ENCODE measurements around the gene ADPRHL1.
A peak's percentile ranks its signal among the peaks of the same experiment; 100 is the strongest.

Gene ADPRHL1

GRCh38 chr13:113458253-113459065, 5.2 kb upstream of the ADPRHL1 start:
- TF ChIP-seq ZBTB7A (IDR thresholded peaks at IDR 0.05; ENCODE audit: low read depth) (peak; percentile 37; the same call in 1 of the 2 replicates), CREB1 (IDR thresholded peaks at IDR 0.05; ENCODE audit: low read depth) (no peak), RAD21 (IDR thresholded peaks at IDR 0.05; ENCODE audit: low read depth) (peak; percentile 34; the same call in 1 of the 2 replicates), FOXM1 (IDR thresholded peaks at IDR 0.05; ENCODE audit: borderline replicate concordance, low read depth) (no peak), TEAD4 (IDR thresholded peaks at IDR 0.05) (no peak)
- TF ChIP-seq, protein P1, sequence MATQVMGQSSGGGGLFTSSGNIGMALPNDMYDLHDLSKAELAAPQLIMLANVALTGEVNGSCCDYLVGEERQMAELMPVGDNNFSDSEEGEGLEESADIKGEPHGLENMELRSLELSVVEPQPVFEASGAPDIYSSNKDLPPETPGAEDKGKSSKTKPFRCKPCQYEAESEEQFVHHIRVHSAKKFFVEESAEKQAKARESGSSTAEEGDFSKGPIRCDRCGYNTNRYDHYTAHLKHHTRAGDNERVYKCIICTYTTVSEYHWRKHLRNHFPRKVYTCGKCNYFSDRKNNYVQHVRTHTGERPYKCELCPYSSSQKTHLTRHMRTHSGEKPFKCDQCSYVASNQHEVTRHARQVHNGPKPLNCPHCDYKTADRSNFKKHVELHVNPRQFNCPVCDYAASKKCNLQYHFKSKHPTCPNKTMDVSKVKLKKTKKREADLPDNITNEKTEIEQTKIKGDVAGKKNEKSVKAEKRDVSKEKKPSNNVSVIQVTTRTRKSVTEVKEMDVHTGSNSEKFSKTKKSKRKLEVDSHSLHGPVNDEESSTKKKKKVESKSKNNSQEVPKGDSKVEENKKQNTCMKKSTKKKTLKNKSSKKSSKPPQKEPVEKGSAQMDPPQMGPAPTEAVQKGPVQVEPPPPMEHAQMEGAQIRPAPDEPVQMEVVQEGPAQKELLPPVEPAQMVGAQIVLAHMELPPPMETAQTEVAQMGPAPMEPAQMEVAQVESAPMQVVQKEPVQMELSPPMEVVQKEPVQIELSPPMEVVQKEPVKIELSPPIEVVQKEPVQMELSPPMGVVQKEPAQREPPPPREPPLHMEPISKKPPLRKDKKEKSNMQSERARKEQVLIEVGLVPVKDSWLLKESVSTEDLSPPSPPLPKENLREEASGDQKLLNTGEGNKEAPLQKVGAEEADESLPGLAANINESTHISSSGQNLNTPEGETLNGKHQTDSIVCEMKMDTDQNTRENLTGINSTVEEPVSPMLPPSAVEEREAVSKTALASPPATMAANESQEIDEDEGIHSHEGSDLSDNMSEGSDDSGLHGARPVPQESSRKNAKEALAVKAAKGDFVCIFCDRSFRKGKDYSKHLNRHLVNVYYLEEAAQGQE (IDR thresholded peaks at IDR 0.05; ENCODE audit: low read depth), result no peak
- TF ChIP-seq, protein P2, sequence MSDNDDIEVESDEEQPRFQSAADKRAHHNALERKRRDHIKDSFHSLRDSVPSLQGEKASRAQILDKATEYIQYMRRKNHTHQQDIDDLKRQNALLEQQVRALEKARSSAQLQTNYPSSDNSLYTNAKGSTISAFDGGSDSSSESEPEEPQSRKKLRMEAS (IDR thresholded peaks at IDR 0.05), result 0 out of 2 replicates have a peak, but pooled peaks have one; percentile 18

DNA sequence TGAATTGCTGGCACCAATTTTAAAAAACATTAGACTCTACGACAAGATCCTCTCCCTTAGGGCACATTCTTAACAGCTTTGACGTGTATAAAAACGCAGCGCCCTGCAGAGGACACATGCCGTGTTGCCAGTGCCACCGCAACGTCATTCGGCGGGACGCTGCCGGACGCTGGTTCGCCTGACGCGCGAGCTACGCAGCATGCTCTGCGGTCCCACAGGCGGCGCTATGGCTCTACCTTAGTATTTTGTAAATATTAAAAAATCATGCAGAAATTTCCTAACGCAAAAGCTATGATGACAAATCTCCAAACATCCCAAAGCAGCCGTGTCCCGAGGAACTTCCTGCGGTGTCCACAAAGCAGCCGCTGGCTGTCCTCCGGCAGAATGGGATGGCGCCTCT, 4.2 kb upstream of the ADPRHL1 start:
- TF ChIP-seq EP300 (IDR thresholded peaks at IDR 0.05; ENCODE audit: borderline replicate concordance) (no peak), CEBPB (IDR thresholded peaks at IDR 0.05) (no peak), TAF1 (IDR thresholded peaks at IDR 0.05; ENCODE audit: low read depth) (no peak), ZBTB7A (IDR thresholded peaks at IDR 0.05; ENCODE audit: low read depth) (no peak), TEAD4 (IDR thresholded peaks at IDR 0.05) (no peak), CREB1 (IDR thresholded peaks at IDR 0.05; ENCODE audit: low read depth) (no peak), NFIC (IDR thresholded peaks at IDR 0.05) (no peak), EGR1 (IDR thresholded peaks at IDR 0.05) (no peak), TCF12 (IDR thresholded peaks at IDR 0.05; ENCODE audit: low read depth) (no peak)
- TF ChIP-seq, protein P1 (IDR thresholded peaks at IDR 0.05; ENCODE audit: low read depth), result no peak
- TF ChIP-seq, protein P3, sequence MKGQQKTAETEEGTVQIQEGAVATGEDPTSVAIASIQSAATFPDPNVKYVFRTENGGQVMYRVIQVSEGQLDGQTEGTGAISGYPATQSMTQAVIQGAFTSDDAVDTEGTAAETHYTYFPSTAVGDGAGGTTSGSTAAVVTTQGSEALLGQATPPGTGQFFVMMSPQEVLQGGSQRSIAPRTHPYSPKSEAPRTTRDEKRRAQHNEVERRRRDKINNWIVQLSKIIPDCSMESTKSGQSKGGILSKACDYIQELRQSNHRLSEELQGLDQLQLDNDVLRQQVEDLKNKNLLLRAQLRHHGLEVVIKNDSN (IDR thresholded peaks at IDR 0.05), result no peak
- TF ChIP-seq, protein P2 (IDR thresholded peaks at IDR 0.05), result no peak

DNA sequence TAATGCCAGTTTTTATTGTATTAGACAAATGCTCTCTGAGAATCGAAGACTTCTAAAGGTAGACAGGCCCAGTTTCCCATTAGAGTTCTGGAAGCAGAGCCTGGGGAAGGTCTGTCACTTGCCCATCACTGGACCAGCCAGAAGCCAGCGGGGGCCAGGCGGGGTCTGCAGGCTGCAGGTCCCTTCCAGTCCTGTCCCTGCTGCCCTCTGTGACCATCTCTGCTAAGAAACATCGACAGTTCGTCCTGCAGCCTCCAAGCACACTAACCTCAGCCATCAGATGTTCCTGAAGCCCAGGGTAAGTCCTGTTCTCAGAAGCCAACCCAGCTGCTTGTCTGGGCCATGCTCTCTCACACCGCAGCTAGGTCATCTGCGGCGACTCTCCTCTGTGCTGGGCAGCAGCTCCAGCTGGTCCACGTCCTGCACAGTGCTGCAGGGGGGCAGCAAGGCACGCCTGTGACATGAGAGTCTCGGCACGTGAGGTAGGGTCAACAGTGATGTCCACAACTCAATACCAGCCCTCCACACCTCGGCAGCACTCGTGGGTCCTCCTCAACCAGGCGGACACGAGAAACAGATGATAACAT, 2.9 kb upstream of the ADPRHL1 start:
- TF ChIP-seq EP300 (IDR thresholded peaks at IDR 0.05; ENCODE audit: borderline replicate concordance) (no peak), YY1 (IDR thresholded peaks at IDR 0.05; ENCODE audit: low read depth) (no peak), TEAD4 (IDR thresholded peaks at IDR 0.05) (no peak), EGR1 (IDR thresholded peaks at IDR 0.05) (no peak), TAF1 (IDR thresholded peaks at IDR 0.05; ENCODE audit: low read depth) (no peak), TCF12 (IDR thresholded peaks at IDR 0.05; ENCODE audit: low read depth) (no peak), CEBPB (IDR thresholded peaks at IDR 0.05) (no peak), ZBTB7A (IDR thresholded peaks at IDR 0.05; ENCODE audit: low read depth) (no peak), FOXM1 (IDR thresholded peaks at IDR 0.05; ENCODE audit: borderline replicate concordance, low read depth) (no peak), NFIC (IDR thresholded peaks at IDR 0.05) (no peak), RAD21 (IDR thresholded peaks at IDR 0.05; ENCODE audit: low read depth) (no peak), CREB1 (IDR thresholded peaks at IDR 0.05; ENCODE audit: low read depth) (no peak)
- TF ChIP-seq, protein P3 (IDR thresholded peaks at IDR 0.05), result no peak
- TF ChIP-seq, protein P1 (IDR thresholded peaks at IDR 0.05; ENCODE audit: low read depth), result no peak
- TF ChIP-seq, protein P2 (IDR thresholded peaks at IDR 0.05), result no peak
